Activated naive CD4-positive, alpha-beta T cell treated with anti-CD3 and anti-CD28 coated beads, Interleukin-2, amount 10 ng/mL, durations not matched to agents 7 days and 5 days (primary cell): ENCODE data around the gene ITGAX.

ENCODE experiments used
- CTCF ChIA-PET: fragments of 350-600 bp; sonication (Branson Sonifier 250); formaldehyde crosslinking; loops from one replicate; lab custom pipeline; 2021; ENCODE audit warnings: antibody characterized with exemption; lab: Charles Lee
- DNase-seq: peaks from one replicate; pipeline ENCODE4 v3.0.0-alpha.2; 2020
- H3K27ac Mint-ChIP-seq: one replicate; pipeline ENCODE4 v1.8.0; 2021; ENCODE audit warnings: mild to moderate bottlenecking, moderate library complexity, mixed read lengths
- H3K27me3 Mint-ChIP-seq: one replicate; pipeline ENCODE4 v1.8.0; 2021; ENCODE audit warnings: mild to moderate bottlenecking, mixed read lengths
- H3K36me3 Mint-ChIP-seq: one replicate; pipeline ENCODE4 v1.8.0; 2021; ENCODE audit warnings: mixed read lengths
- H3K4me1 Mint-ChIP-seq: one replicate; pipeline ENCODE4 v1.8.0; 2021; ENCODE audit warnings: mixed read lengths
- H3K4me3 Mint-ChIP-seq: one replicate; pipeline ENCODE4 v1.8.0; 2021; ENCODE audit warnings: mild to moderate bottlenecking, moderate library complexity, mixed read lengths
- H3K9me3 Mint-ChIP-seq: one replicate; pipeline ENCODE4 v1.8.0; 2021; ENCODE audit warnings: mixed read lengths

The ITGAX gene

GRCh38 chr16:31397701-31398100, 42.7 kb downstream of the ITGAX start:
- Mint-ChIP-seq H3K36me3 (peaks cover 7% of the 10 kb centered on the region), H3K4me3 (no peak overlapping the region), H3K4me1 (peaks cover 14% of the 10 kb centered on the region), H3K9me3 (peaks cover 13% of the 10 kb centered on the region), H3K27me3 (peaks cover 15% of the 10 kb centered on the region), H3K27ac (no peak overlapping the region)
- CTCF ChIA-PET, result no interaction called here
- DNase-seq, result no peak

GRCh38 chr16:31400191-31400590, 45.2 kb downstream of the ITGAX start:
- Mint-ChIP-seq H3K4me1 (peaks cover 15% of the 10 kb centered on the region), H3K4me3 (no peak overlapping the region), H3K36me3 (peaks cover 7% of the 10 kb centered on the region), H3K9me3 (peaks cover 13% of the 10 kb centered on the region), H3K27ac (no peak overlapping the region), H3K27me3 (peaks cover 3% of the 10 kb centered on the region)
- no peak for DNase-seq
- CTCF ChIA-PET, result no interaction called here

GRCh38 chr16:31401436-31401835, 46.5 kb downstream of the ITGAX start:
- no peak overlapping the region for H3K4me3 Mint-ChIP-seq
- H3K27ac Mint-ChIP-seq, result no peak overlapping the region
- CTCF ChIA-PET, result no interaction called here
- H3K36me3 Mint-ChIP-seq, result peaks cover 7% of the 10 kb centered on the region
- H3K27me3 Mint-ChIP-seq, result peaks cover 3% of the 10 kb centered on the region
- H3K9me3 Mint-ChIP-seq, result peaks cover 13% of the 10 kb centered on the region
- peaks cover 15% of the 10 kb centered on the region for H3K4me1 Mint-ChIP-seq
- no peak for DNase-seq

GRCh38 chr16:31402687-31403086, 47.7 kb downstream of the ITGAX start:
- Mint-ChIP-seq H3K36me3 (peaks cover 7% of the 10 kb centered on the region), H3K27ac (no peak overlapping the region), H3K4me1 (peaks cover 15% of the 10 kb centered on the region), H3K4me3 (no peak overlapping the region), H3K27me3 (peaks cover 6% of the 10 kb centered on the region), H3K9me3 (peaks cover 13% of the 10 kb centered on the region)
- DNase-seq, result no peak
- CTCF ChIA-PET, result interaction anchor here (0.7 kb wide), 1 partner anchor 19 kb away, joined by 3 read pairs; no protein-coding TSS in a partner anchor

GRCh38 chr16:31403590-31404352, 48.8 kb downstream of the ITGAX start:
- peaks cover 11% of the 10 kb centered on the region for H3K27me3 Mint-ChIP-seq
- CTCF ChIA-PET, result no interaction called here
- no peak for DNase-seq
- no peak overlapping the region for H3K4me3 Mint-ChIP-seq
- peaks cover 7% of the 10 kb centered on the region for H3K36me3 Mint-ChIP-seq
- peaks cover 15% of the 10 kb centered on the region for H3K4me1 Mint-ChIP-seq
- H3K9me3 Mint-ChIP-seq, result peaks cover 13% of the 10 kb centered on the region
- H3K27ac Mint-ChIP-seq, result no peak overlapping the region

- H3K4me3 Mint-ChIP-seq, result no peak overlapping the region
- H3K9me3 Mint-ChIP-seq, result peaks cover 7% of the 10 kb centered on the region
- no peak overlapping the region for H3K27ac Mint-ChIP-seq
- H3K4me1 Mint-ChIP-seq, result peaks cover 9% of the 10 kb centered on the region
- CTCF ChIA-PET, result no interaction called here
- H3K27me3 Mint-ChIP-seq, result peaks cover 11% of the 10 kb centered on the region
- peaks cover 3% of the 10 kb centered on the region for H3K36me3 Mint-ChIP-seq
- no peak for DNase-seq
Measured at GRCh38 chr16:31404353-31405064, 49.5 kb downstream of the ITGAX start.

- no peaks in the 10 kb centered on the region for H3K36me3 Mint-ChIP-seq
- no peak overlapping the region for H3K4me3 Mint-ChIP-seq
- H3K4me1 Mint-ChIP-seq, result peaks cover 2% of the 10 kb centered on the region
- H3K27ac Mint-ChIP-seq, result peak overlapping the region; percentile 17
- H3K27me3 Mint-ChIP-seq, result peaks cover 11% of the 10 kb centered on the region
- CTCF ChIA-PET, result interaction anchor here (1.0 kb wide), 1 partner anchor 40 kb away, joined by 3 read pairs; no protein-coding TSS in a partner anchor
- no peaks in the 10 kb centered on the region for H3K9me3 Mint-ChIP-seq
- DNase-seq, result no peak
Measured at GRCh38 chr16:31407406-31407805, 52.4 kb downstream of the ITGAX start.

- no peaks in the 10 kb centered on the region for H3K36me3 Mint-ChIP-seq
- no peak overlapping the region for H3K4me3 Mint-ChIP-seq
- peaks cover 17% of the 10 kb centered on the region for H3K27me3 Mint-ChIP-seq
- DNase-seq, result no peak
- CTCF ChIA-PET, result no interaction called here
- H3K9me3 Mint-ChIP-seq, result no peaks in the 10 kb centered on the region
- H3K27ac Mint-ChIP-seq, result no peak overlapping the region
- no peaks in the 10 kb centered on the region for H3K4me1 Mint-ChIP-seq
Measured at GRCh38 chr16:31409433-31409832, 54.5 kb downstream of the ITGAX start.

- Mint-ChIP-seq H3K4me1 (peaks cover 1% of the 10 kb centered on the region), H3K9me3 (no peaks in the 10 kb centered on the region), H3K36me3 (no peaks in the 10 kb centered on the region), H3K4me3 (no peak overlapping the region), H3K27ac (no peak overlapping the region), H3K27me3 (peaks cover 23% of the 10 kb centered on the region)
- DNase-seq, result no peak
- CTCF ChIA-PET, result no interaction called here
Measured at GRCh38 chr16:31410082-31410481, 55.1 kb downstream of the ITGAX start.

GRCh38 chr16:31411024-31411844, 56.3 kb downstream of the ITGAX start:
- Mint-ChIP-seq H3K27ac (no peak overlapping the region), H3K4me3 (no peak overlapping the region), H3K4me1 (peaks cover 3% of the 10 kb centered on the region), H3K9me3 (no peaks in the 10 kb centered on the region), H3K27me3 (peaks cover 30% of the 10 kb centered on the region), H3K36me3 (no peaks in the 10 kb centered on the region)
- no peak for DNase-seq
- CTCF ChIA-PET, result interaction anchor here (1.1 kb wide), 1 partner anchor 16 kb away, joined by 3 read pairs; no protein-coding TSS in a partner anchor

- Mint-ChIP-seq H3K4me1 (peaks cover 3% of the 10 kb centered on the region), H3K4me3 (no peak overlapping the region), H3K27me3 (peaks cover 27% of the 10 kb centered on the region), H3K36me3 (no peaks in the 10 kb centered on the region), H3K27ac (no peak overlapping the region), H3K9me3 (no peaks in the 10 kb centered on the region)
- no peak for DNase-seq
- CTCF ChIA-PET, result no interaction called here
Measured at GRCh38 chr16:31412750-31413149, 57.8 kb downstream of the ITGAX start.

- peaks cover 3% of the 10 kb centered on the region for H3K4me1 Mint-ChIP-seq
- peaks cover 23% of the 10 kb centered on the region for H3K27me3 Mint-ChIP-seq
- CTCF ChIA-PET, result no interaction called here
- no peaks in the 10 kb centered on the region for H3K36me3 Mint-ChIP-seq
- H3K27ac Mint-ChIP-seq, result no peak overlapping the region
- DNase-seq, result no peak
- no peak overlapping the region for H3K4me3 Mint-ChIP-seq
- no peaks in the 10 kb centered on the region for H3K9me3 Mint-ChIP-seq
Measured at GRCh38 chr16:31413381-31413780, 58.4 kb downstream of the ITGAX start.

- peaks cover 3% of the 10 kb centered on the region for H3K4me1 Mint-ChIP-seq
- H3K9me3 Mint-ChIP-seq, result no peaks in the 10 kb centered on the region
- no peak for DNase-seq
- CTCF ChIA-PET, result no interaction called here
- peaks cover 22% of the 10 kb centered on the region for H3K27me3 Mint-ChIP-seq
- H3K27ac Mint-ChIP-seq, result no peak overlapping the region
- H3K36me3 Mint-ChIP-seq, result no peaks in the 10 kb centered on the region
- H3K4me3 Mint-ChIP-seq, result no peak overlapping the region
Measured at GRCh38 chr16:31413943-31414342, 59.0 kb downstream of the ITGAX start.

GRCh38 chr16:31414706-31415105, 59.7 kb downstream of the ITGAX start:
- DNase-seq, result no peak
- H3K4me1 Mint-ChIP-seq, result peaks cover 3% of the 10 kb centered on the region

More at GRCh38 chr16:31414706-31415105, 59.7 kb downstream of the ITGAX start:
- Mint-ChIP-seq H3K36me3 (no peaks in the 10 kb centered on the region), H3K27me3 (peaks cover 22% of the 10 kb centered on the region), H3K27ac (no peak overlapping the region), H3K9me3 (no peaks in the 10 kb centered on the region), H3K4me3 (no peak overlapping the region)
- CTCF ChIA-PET, result no interaction called here
